ENCODE data around the gene SCART1. TPM values are rescaled to one million over a fixed set of nuclear protein-coding genes. Genes with fewer than 3 reads are reported as not detected.
"Not testable (repeated sequence)": the region's sequence is repeated elsewhere in the genome, so short reads cannot be mapped to it uniquely, and the experiment has no call there.

The SCART1 gene
- total and polyA plus RNA-seq, 2 donors: 0.86 to 3.3 TPM

DNA sequence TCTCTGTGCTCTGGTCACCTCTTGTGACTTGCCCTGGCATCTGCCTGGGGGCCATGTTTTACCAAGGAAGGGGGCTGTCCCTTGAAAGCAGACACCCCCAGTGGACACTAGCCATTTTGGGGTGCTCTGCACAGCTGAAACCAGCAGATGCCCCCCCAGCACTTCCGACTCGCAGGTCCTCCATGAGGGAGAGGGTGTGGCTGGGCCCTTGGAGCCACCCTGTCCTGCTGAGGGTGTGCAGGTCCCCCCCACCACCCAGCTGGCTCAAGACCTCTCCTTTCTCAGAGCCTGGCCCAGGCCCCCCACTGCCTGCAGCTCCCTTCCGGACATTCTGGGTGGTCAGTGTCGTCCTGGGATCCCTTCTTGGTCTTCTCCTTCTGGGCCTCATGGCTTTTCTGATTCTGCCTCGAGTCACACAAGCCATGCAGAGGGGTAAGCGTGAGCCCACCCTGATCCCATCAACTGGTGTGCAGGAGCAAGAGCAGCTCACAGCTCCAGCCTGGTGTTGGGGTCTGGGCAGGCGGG, 12.3 kb downstream of the SCART1 start:
- WGBS: 91% methylated on average over 7 of the region's 7 CpGs
- no peak for DNase-seq (ENCODE audit: extremely low spot score)
- no peaks in the 10 kb centered on the region for H3K4me1 ChIP-seq (ENCODE audit: insufficient read depth)
- no peak overlapping the region for H3K27ac ChIP-seq (ENCODE audit: low read depth)
- no peaks in the 10 kb centered on the region for H3K36me3 ChIP-seq (ENCODE audit: insufficient read depth)
- H3K4me3 ChIP-seq (ENCODE audit: low read depth, low read length): no peak overlapping the region

DNA sequence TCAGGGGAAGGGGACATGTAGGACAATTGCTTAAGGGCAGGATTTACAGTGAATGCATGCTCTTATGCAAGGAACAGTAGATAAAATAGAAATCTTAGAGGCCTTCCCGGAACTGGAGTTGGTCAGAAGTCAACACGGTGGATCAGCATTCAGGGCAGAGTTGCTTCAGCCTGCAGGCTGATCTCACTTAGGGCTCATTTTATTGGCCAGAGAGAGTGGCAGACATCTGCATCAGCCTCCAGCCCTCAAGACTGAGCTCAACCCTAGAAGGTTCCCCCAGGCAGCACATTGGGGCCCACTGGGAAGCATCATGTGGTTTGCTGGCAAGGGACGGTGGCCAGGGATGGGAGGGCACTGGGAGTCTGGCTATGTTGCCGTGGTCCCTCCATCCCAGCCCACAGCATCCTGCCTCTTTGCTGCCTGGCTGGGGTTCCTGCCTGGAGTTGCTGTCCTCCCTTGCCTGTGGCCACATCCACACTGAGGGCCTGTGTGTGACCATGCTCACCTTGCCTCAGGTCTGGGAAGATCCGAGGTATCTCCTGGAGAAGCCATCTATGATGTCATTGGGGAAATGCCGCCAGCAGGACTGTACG, 13.0 kb downstream of the SCART1 start:
- H3K27ac ChIP-seq (ENCODE audit: low read depth): no peak overlapping the region
- DNase-seq (ENCODE audit: extremely low spot score): no peak
- WGBS: 94% methylated on average over 7 of the region's 7 CpGs
- H3K36me3 ChIP-seq (ENCODE audit: insufficient read depth): no peaks in the 10 kb centered on the region
- no peak overlapping the region for H3K4me3 ChIP-seq (ENCODE audit: low read depth, low read length)
- no peaks in the 10 kb centered on the region for H3K4me1 ChIP-seq (ENCODE audit: insufficient read depth)

DNA sequence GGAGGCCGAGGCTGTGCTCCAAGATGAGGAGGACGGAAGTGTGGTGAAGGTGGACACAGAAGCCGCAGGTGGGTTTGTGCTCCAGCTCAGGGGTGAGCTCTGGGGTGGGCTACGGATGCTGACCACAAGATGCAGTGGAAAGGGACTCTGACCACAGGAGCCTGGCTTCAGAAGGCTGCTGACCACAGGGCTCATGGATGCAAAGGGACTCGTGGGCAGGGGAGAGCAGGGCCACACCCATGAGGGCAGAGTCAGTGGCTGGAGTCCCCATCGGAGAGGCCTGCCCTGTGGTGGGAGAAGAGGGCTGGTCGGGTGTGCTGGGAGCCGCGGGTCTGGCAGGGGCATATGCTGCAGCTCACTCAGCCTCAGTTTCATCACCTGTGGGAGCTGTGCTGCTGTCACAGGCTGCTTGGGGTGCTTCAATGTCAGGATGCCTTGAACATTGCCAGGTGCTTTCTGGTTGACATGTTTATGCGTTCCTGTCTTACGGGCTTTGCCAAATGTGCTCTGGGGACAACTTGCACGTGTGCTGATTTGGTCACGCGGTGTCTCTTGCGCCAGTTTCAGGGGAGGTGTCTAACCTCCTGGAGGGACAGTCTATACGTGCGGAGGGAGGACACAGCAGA, 13.7 kb downstream of the SCART1 start:
- 87% methylated on average over 17 of the region's 17 CpGs for WGBS
- Histone ChIP-seq H3K36me3 (ENCODE audit: insufficient read depth) (no peaks in the 10 kb centered on the region), H3K4me3 (ENCODE audit: low read depth, low read length) (no peak overlapping the region), H3K27ac (ENCODE audit: low read depth) (no peak overlapping the region), H3K4me1 (ENCODE audit: insufficient read depth) (no peaks in the 10 kb centered on the region)
- no peak for DNase-seq (ENCODE audit: extremely low spot score)

- H3K27ac ChIP-seq (ENCODE audit: low read depth); H3K36me3 ChIP-seq (ENCODE audit: insufficient read depth); H3K4me1 ChIP-seq (ENCODE audit: insufficient read depth); DNase-seq (ENCODE audit: extremely low spot score); H3K4me3 ChIP-seq (ENCODE audit: low read depth, low read length): not testable (repeated sequence)
- 74% methylated on average over 3 of the region's 3 CpGs for WGBS
Measured at GRCh38 chr10:133469205-133469604, 15.5 kb downstream of the SCART1 start.

- no peaks in the 10 kb centered on the region for H3K4me1 ChIP-seq (ENCODE audit: insufficient read depth)
- no peak for DNase-seq (ENCODE audit: extremely low spot score)
- H3K36me3 ChIP-seq (ENCODE audit: insufficient read depth): no peaks in the 10 kb centered on the region
- WGBS: 76% methylated on average over 7 of the region's 7 CpGs
- H3K4me3 ChIP-seq (ENCODE audit: low read depth, low read length): no peak overlapping the region
- H3K27ac ChIP-seq (ENCODE audit: low read depth): no peak overlapping the region
Measured at GRCh38 chr10:133471300-133472109, 17.8 kb downstream of the SCART1 start.

DNA sequence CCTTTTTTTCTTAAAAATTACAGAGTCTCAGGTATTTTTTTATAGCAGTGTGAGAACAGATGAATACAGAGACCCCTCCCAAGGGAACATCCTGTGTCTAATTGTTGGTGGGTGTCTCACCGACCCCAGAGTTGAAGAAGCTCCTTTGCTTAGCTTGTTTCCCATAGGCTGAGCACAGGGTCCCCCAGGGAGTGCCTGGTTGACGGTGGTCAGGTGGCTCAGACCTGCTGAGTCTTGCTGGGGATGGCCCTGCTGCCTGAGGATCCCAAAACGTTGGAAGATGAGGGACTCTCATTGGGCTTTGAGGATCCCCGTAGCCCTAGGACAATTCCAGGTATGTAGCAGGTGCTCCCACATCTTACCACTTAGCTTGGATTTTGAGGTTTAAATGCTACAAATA, 19.5 kb downstream of the SCART1 start:
- 63% methylated on average over 4 of the region's 4 CpGs for whole genome bisulfite sequencing
- H3K4me3 ChIP-seq (ENCODE audit: low read depth, low read length): no peak overlapping the region
- DNase-seq (ENCODE audit: extremely low spot score): no peak
- no peaks in the 10 kb centered on the region for H3K36me3 ChIP-seq (ENCODE audit: insufficient read depth)
- H3K4me1 ChIP-seq (ENCODE audit: insufficient read depth): no peaks in the 10 kb centered on the region
- H3K27ac ChIP-seq (ENCODE audit: low read depth): no peak overlapping the region

DNA sequence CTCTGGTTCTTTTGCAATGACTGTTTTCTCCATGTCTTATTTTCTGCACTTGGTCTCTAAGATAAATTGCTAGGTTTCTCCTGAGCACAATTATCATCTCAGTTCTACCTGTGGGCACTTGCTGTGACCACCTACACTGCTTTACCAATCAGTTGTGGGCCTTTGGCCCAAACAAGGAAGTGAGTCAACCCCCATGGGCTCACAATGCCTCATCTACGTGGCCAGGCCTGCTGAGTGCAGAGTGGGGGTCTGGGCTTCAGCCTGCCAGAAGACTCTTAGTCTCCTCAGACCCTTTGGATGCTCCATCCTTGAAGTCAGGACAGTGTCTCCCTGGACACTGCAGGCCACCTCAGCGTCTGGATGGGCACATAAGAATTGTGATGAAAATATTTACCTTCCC, 20.3 kb downstream of the SCART1 start:
- no peak for DNase-seq (ENCODE audit: extremely low spot score)
- 71% methylated on average over 2 of the region's 2 CpGs for WGBS
- no peak overlapping the region for H3K27ac ChIP-seq (ENCODE audit: low read depth)

DNA sequence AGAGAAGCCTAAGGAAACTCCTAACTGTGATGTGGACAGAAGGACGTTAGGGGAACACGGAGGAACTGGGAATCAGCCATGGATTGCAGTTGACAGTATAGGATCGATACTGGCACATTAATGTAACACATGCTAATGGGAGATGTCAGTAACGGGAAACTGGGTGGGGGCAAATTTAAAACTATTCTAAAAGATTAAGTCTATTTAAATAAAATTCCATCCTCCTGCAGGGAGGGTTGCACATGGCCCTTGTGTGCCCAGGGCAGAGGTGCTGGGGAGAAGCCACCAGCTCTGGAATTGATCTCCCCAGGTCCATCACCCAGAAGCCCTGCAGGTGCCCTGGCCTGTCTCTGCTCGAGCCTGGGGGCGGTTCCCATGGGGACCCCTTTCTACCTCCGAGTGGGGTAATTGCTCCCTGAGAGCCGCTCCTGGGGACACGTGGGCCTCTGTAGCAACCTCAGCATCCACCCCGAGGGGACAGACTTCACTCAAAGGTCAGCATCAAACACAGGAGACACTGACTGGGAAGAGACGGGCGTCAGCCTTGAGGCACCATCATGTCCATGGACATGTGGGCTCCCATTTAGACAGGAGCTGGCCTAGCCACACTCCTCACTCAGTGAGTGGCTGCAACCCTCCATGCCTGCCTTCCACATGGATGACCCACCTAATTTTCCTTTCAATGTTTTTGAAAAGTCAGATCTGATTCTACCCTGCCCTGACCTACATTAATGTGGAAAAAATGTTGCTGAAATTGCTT, 21.1 kb downstream of the SCART1 start:
- no peak for DNase-seq (ENCODE audit: extremely low spot score)
- Histone ChIP-seq H3K4me1 (ENCODE audit: insufficient read depth) (no peaks in the 10 kb centered on the region), H3K27ac (ENCODE audit: low read depth) (no peak overlapping the region), H3K36me3 (ENCODE audit: insufficient read depth) (no peaks in the 10 kb centered on the region), H3K4me3 (ENCODE audit: low read depth, low read length) (no peak overlapping the region)
- WGBS: 87% methylated on average over 12 of the region's 12 CpGs

More for the DNA sequence above, 20.3 kb downstream of the SCART1 start:
- H3K4me3 ChIP-seq (ENCODE audit: low read depth, low read length): no peak overlapping the region
- H3K4me1 ChIP-seq (ENCODE audit: insufficient read depth): no peaks in the 10 kb centered on the region
- no peaks in the 10 kb centered on the region for H3K36me3 ChIP-seq (ENCODE audit: insufficient read depth)

- Histone ChIP-seq H3K4me1 (ENCODE audit: insufficient read depth) (no peaks in the 10 kb centered on the region), H3K4me3 (ENCODE audit: low read depth, low read length) (no peak overlapping the region), H3K36me3 (ENCODE audit: insufficient read depth) (no peaks in the 10 kb centered on the region), H3K27ac (ENCODE audit: low read depth) (no peak overlapping the region)
- DNase-seq (ENCODE audit: extremely low spot score): no peak
- WGBS: 81% methylated on average over 5 of the region's 5 CpGs
Measured at GRCh38 chr10:133475425-133475734, 21.6 kb downstream of the SCART1 start.

DNA sequence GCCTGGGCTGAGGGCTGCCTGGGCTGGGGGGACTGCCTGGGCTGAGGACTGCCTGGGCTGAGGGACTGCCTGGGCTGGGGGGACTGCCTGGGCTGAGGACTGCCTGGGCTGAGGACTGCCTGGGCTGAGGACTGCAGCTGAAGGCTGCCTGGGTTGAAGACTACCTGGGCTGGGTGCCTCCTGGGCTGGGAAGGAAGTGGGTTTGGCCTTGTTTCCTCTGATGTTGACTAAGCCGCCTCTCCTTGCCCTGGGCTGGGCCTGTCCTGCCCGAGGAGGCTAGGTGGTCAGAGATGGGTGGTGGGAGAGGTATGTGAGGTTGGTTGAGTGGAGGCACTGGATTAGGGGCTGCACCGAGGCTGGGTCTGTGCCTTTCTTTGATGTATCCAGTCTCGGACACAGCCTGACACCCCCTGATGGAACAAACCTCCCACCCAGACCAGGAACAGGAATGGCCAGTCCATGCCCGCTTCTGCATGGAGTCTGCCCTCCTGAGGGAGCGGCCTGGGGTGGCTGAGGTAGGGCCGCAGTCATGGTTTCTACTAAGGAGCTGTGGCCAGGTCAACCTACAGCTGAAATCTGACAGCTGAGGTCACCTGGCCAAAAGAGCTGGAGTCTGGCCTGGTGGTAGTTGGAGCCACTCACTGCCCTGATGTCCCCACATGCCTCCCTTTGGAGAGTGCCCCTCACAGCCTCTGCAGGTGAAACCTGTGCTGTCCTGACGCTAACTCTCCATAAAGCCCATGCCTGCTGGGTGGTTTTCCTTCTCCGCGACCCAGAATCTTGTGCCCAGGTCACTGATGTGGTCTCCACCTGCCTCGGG, 22.3 kb downstream of the SCART1 start:
- 80% methylated on average over 11 of the region's 11 CpGs for WGBS
- no peaks in the 10 kb centered on the region for H3K36me3 ChIP-seq (ENCODE audit: insufficient read depth)
- no peak overlapping the region for H3K4me3 ChIP-seq (ENCODE audit: low read depth, low read length)
- no peak overlapping the region for H3K27ac ChIP-seq (ENCODE audit: low read depth)
- DNase-seq (ENCODE audit: extremely low spot score): no peak
- H3K4me1 ChIP-seq (ENCODE audit: insufficient read depth): no peaks in the 10 kb centered on the region

- WGBS: 83% methylated on average over 9 of the region's 9 CpGs
- DNase-seq (ENCODE audit: extremely low spot score): no peak
- no peaks in the 10 kb centered on the region for H3K4me1 ChIP-seq (ENCODE audit: insufficient read depth)
- H3K27ac ChIP-seq (ENCODE audit: low read depth): no peak overlapping the region
- H3K36me3 ChIP-seq (ENCODE audit: insufficient read depth): no peaks in the 10 kb centered on the region
- no peak overlapping the region for H3K4me3 ChIP-seq (ENCODE audit: low read depth, low read length)
Measured at GRCh38 chr10:133476641-133476990, 22.9 kb downstream of the SCART1 start.

- Histone ChIP-seq H3K4me3 (ENCODE audit: low read depth, low read length) (no peak overlapping the region), H3K36me3 (ENCODE audit: insufficient read depth) (no peaks in the 10 kb centered on the region), H3K27ac (ENCODE audit: low read depth) (no peak overlapping the region), H3K4me1 (ENCODE audit: insufficient read depth) (no peaks in the 10 kb centered on the region)
- DNase-seq (ENCODE audit: extremely low spot score): no peak
- WGBS: 85% methylated on average over 11 of the region's 12 CpGs
Measured at GRCh38 chr10:133481086-133481643, 27.4 kb downstream of the SCART1 start.

DNA sequence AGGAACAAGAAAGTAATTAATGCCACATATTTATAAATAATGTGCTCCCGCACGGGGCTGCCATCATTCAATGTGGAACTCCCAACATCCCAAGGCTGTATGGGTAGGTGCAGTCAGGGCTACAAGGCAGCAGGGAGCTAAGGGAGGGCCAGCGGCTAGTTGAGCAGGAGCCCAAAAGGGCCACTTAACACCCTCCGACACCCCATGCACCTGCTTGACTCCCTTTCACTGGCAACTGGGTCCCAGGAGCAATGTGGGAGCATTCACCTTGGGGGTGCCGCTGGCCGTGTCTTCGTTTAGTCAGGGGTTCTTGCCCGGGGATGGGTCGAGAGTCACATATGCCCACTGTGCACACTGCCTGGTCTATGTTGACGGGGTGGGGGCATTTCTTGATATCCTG, 27.9 kb downstream of the SCART1 start:
- H3K36me3 ChIP-seq (ENCODE audit: insufficient read depth): no peaks in the 10 kb centered on the region
- no peak for DNase-seq (ENCODE audit: extremely low spot score)
- H3K4me3 ChIP-seq (ENCODE audit: low read depth, low read length): no peak overlapping the region
- 92% methylated on average over 10 of the region's 10 CpGs for WGBS
- no peak overlapping the region for H3K27ac ChIP-seq (ENCODE audit: low read depth)
- H3K4me1 ChIP-seq (ENCODE audit: insufficient read depth): no peaks in the 10 kb centered on the region

Data from urinary bladder (tissue), 4 donors.